HG03103 (cell line): ENCODE results near the gene TMEM185B.
"Not testable (repeated sequence)": the region's sequence is repeated elsewhere in the genome, so short reads cannot be mapped to it uniquely, and the experiment has no call there.

Experiments
- ATAC-seq: cut with Tn5 transposase; IDR thresholded peaks from one replicate; pipeline ENCODE4 v1.9.1; 2021; ENCODE audit warnings: low read depth; ENCODE audit not compliant: unreplicated experiment

TMEM185B gene

GRCh38 chr2:120235158-120235557 lies 12.0 kb upstream of the TMEM185B start:
- not testable (repeated sequence) for ATAC-seq

GRCh38 chr2:120233292-120233691 lies 10.1 kb upstream of the TMEM185B start:
- ATAC-seq = no peak

- peak; percentile 88 for ATAC-seq
These were observed 8.9 kb upstream of the TMEM185B start for GRCh38 chr2:120231974-120232635.

GRCh38 chr2:120231564-120231973 lies 8.4 kb upstream of the TMEM185B start:
- ATAC-seq = no peak

- ATAC-seq = no peak
These were observed 7.6 kb upstream of the TMEM185B start for GRCh38 chr2:120230515-120231471.

GRCh38 chr2:120229341-120229740 lies 6.1 kb upstream of the TMEM185B start:
- no peak for ATAC-seq

- ATAC-seq = no peak
These were observed 5.3 kb upstream of the TMEM185B start for GRCh38 chr2:120228503-120228902.

GRCh38 chr2:120227111-120227991 lies 4.2 kb upstream of the TMEM185B start:
- no peak for ATAC-seq

- ATAC-seq = no peak
These were observed 3.1 kb upstream of the TMEM185B start for GRCh38 chr2:120226316-120226715.

- no peak for ATAC-seq
These were observed 2.4 kb upstream of the TMEM185B start for GRCh38 chr2:120225549-120226065.

GRCh38 chr2:120224735-120225548 lies 1.7 kb upstream of the TMEM185B start:
- ATAC-seq = no peak

- no peak for ATAC-seq
These were observed 1.1 kb upstream of the TMEM185B start for GRCh38 chr2:120224256-120224655.

- ATAC-seq = no peak
These were observed 790 bp downstream of the TMEM185B start for GRCh38 chr2:120222186-120223033.

- ATAC-seq = no peak
These were observed 1.6 kb downstream of the TMEM185B start for GRCh38 chr2:120221616-120222015.

- no peak for ATAC-seq
These were observed 2.4 kb downstream of the TMEM185B start for GRCh38 chr2:120220756-120221155.

GRCh38 chr2:120219766-120220165 lies 3.4 kb downstream of the TMEM185B start:
- ATAC-seq = no peak

GRCh38 chr2:120219291-120219690 lies 3.9 kb downstream of the TMEM185B start:
- ATAC-seq = no peak

- ATAC-seq = no peak
These were observed 5.0 kb downstream of the TMEM185B start for GRCh38 chr2:120218181-120218580.

- ATAC-seq = no peak
These were observed 12.9 kb downstream of the TMEM185B start for GRCh38 chr2:120210270-120210693.
